Endothelial cell of umbilical vein (primary cell): ENCODE measurements around the gene GPRC5D. TPM values are rescaled to one million over a fixed set of nuclear protein-coding genes. Genes with fewer than 3 reads are reported as not detected.
A peak's percentile ranks its signal among the peaks of the same experiment; 100 is the strongest.

ENCODE experiments used
- BruUV-seq: library from RNA; stranded (reverse); fragments of 400-500 nt; replicated peaks from 2 replicates; lab custom pipeline; 2021; lab: Mats Ljungman, UMichigan
- CTCF ChIA-PET: fragments of 300-600, 350-600 bp; sonication (Branson Sonifier 250); formaldehyde crosslinking; loops from one replicate; lab custom pipeline; 2021; ENCODE audit warnings: antibody characterized with exemption, inconsistent platforms; lab: Charles Lee
- POLR2A ChIA-PET: fragments of 300-600, 350-600 bp; sonication (Branson Sonifier 250); formaldehyde crosslinking; loops from one replicate; lab custom pipeline; 2021; ENCODE audit warnings: antibody characterized with exemption, inconsistent platforms; lab: Charles Lee
- DNase-seq: peaks from one replicate; pipeline ENCODE4 v3.0.0-alpha.2; 2011; ENCODE audit warnings: low read depth, low spot score
- FAIRE-seq: peaks from 2 replicates; lab custom pipeline; 2011; peaks lifted over from hg19 to GRCh38; lab: Jason Lieb, UNC
- H2AFZ ChIP-seq: 2 replicates; pipeline ENCODE4 v1.6.0; 2012; ENCODE audit warnings: low read depth, low read length, control low read depth, inconsistent platforms
- H3K27ac ChIP-seq: 2 replicates; pipeline ENCODE4 v1.5.1; 2011; ENCODE audit warnings: low read depth, mild to moderate bottlenecking, control low read depth, low read length, moderate library complexity; ENCODE audit not compliant: insufficient read depth
- H3K27me3 ChIP-seq, 2 experiments: 2 replicates each; pipeline versions ENCODE4 v1.6.0 to v1.6.1; 2011; ENCODE audit warnings: low read length in 2 of 2, mixed read lengths in 1 of 2; ENCODE audit not compliant: control insufficient read depth in 2 of 2, insufficient read depth in 2 of 2
- H3K36me3 ChIP-seq, 2 experiments: 2 replicates in 1 of 2; 3 replicates in 1 of 2; pipeline ENCODE4 v1.5.1; 2011; ENCODE audit warnings: low read length in 2 of 2, mild to moderate bottlenecking in 1 of 2, moderate library complexity in 1 of 2; ENCODE audit not compliant: control insufficient read depth in 2 of 2, insufficient read depth in 2 of 2; ENCODE audit errors: extremely low read depth in 1 of 2
- H3K4me1 ChIP-seq: 3 replicates; pipeline ENCODE4 v1.5.1; 2011; ENCODE audit warnings: mild to moderate bottlenecking, low read length; ENCODE audit not compliant: control insufficient read depth, insufficient read depth; ENCODE audit errors: extremely low read depth
- H3K4me2 ChIP-seq: 2 replicates; pipeline ENCODE4 v1.6.1; 2011; ENCODE audit warnings: low read length, control low read depth, mixed read lengths; ENCODE audit not compliant: insufficient read depth
- H3K4me3 ChIP-seq, 3 experiments: fragments of 200-600 bp in 1 of 3; sonication (generic), shearing (Covaris generic) in 1 of 3; replicated peaks in 1 of 3; 2 replicates each; pipeline ENCODE4 v1.5.1; 2011 to 2016; ENCODE audit warnings: control low read depth in 3 of 3, low read length in 3 of 3, mild to moderate bottlenecking in 2 of 3, inconsistent platforms in 1 of 3, low read depth in 1 of 3, moderate library complexity in 1 of 3; ENCODE audit not compliant: insufficient read depth in 1 of 3
- H3K79me2 ChIP-seq: 2 replicates; pipeline ENCODE4 v1.6.0; 2012; ENCODE audit warnings: low read length, inconsistent platforms; ENCODE audit not compliant: control insufficient read depth, insufficient read depth
- H3K9ac ChIP-seq: replicated peaks from 2 replicates; pipeline ENCODE3; 2011; ENCODE audit warnings: low read length, control low read depth; ENCODE audit not compliant: insufficient read depth; ENCODE audit errors: extremely low read depth
- H3K9me1 ChIP-seq: replicated peaks from 3 replicates; pipeline ENCODE4 v1.6.0; 2011; ENCODE audit warnings: mild to moderate bottlenecking, low read length; ENCODE audit not compliant: control insufficient read depth, insufficient read depth; ENCODE audit errors: extremely low read depth
- H3K9me3 ChIP-seq: replicated peaks from 2 replicates; pipeline ENCODE4 v1.5.1; 2012; ENCODE audit warnings: low read length, inconsistent platforms; ENCODE audit not compliant: control insufficient read depth, insufficient read depth
- H4K20me1 ChIP-seq: replicated peaks from 2 replicates; pipeline ENCODE3; 2011; ENCODE audit warnings: mild to moderate bottlenecking, low read length; ENCODE audit not compliant: control insufficient read depth, insufficient read depth; ENCODE audit errors: extremely low read depth
- CTCF ChIP-seq, 2 donors: IDR thresholded peaks; 1 replicate in 1 of 2; 2 replicates in 1 of 2; pipeline ENCODE4 v1.5.1; 2011; ENCODE audit warnings: low read length in 2 of 2, mild to moderate bottlenecking in 2 of 2, moderate library complexity in 2 of 2, control low read depth in 1 of 2, inconsistent platforms in 1 of 2, low read depth in 1 of 2; ENCODE audit not compliant: insufficient read depth in 1 of 2; ENCODE audit errors: extremely low read depth in 1 of 2
- EZH2 ChIP-seq: IDR thresholded peaks from 2 replicates; pipeline ENCODE4 v1.6.1; 2012; ENCODE audit warnings: borderline replicate concordance, low read depth, mild to moderate bottlenecking, moderate library complexity, low read length, inconsistent platforms; ENCODE audit not compliant: severe bottlenecking
- FOS ChIP-seq: IDR thresholded peaks from 2 replicates; pipeline ENCODE4 v1.6.1; 2011; ENCODE audit warnings: mild to moderate bottlenecking, low read length, moderate library complexity, borderline replicate concordance; ENCODE audit not compliant: insufficient read depth
- GATA2 ChIP-seq: IDR thresholded peaks from 2 replicates; pipeline ENCODE4 v1.7.0; 2011; ENCODE audit warnings: low read depth, mild to moderate bottlenecking, moderate library complexity, mixed read lengths, low read length; ENCODE audit not compliant: insufficient read length, insufficient read depth
- JUN ChIP-seq: IDR thresholded peaks from 2 replicates; pipeline ENCODE4 v1.6.1; 2011; ENCODE audit warnings: borderline replicate concordance, low read depth; ENCODE audit not compliant: insufficient read length, insufficient read depth
- MAX ChIP-seq: IDR thresholded peaks from 2 replicates; pipeline ENCODE4 v1.6.1; 2011; ENCODE audit not compliant: insufficient read depth, insufficient read length
- MYC ChIP-seq: IDR thresholded peaks from one replicate; pipeline ENCODE4 v1.6.1; 2011; ENCODE audit warnings: mild to moderate bottlenecking, low read depth, low read length
- POLR2A ChIP-seq: IDR thresholded peaks from 2 replicates; pipeline ENCODE4 v1.6.1; 2012; ENCODE audit warnings: low read depth, mild to moderate bottlenecking, control low read depth, low read length
- POLR2AphosphoS5 ChIP-seq: IDR thresholded peaks from 2 replicates; pipeline ENCODE4 v1.6.1; 2012; ENCODE audit warnings: low read depth, mild to moderate bottlenecking, control low read depth, low read length, moderate library complexity; ENCODE audit not compliant: insufficient read depth
- dilution Hi-C: fragments of 300-500 bp; cut with MboI; formaldehyde crosslinking; loops from one replicate; pipeline ENCODE4 v1.15.0; 2019; ENCODE audit warnings: low sequenced_read_pairs; ENCODE audit not compliant: extremely low pct_ligation_motif_present
- intact Hi-C: fragments of 100-400 bp; cut with micrococcal nuclease; formaldehyde crosslinking; loops from one replicate; pipeline ENCODE4 v1.10.0; 2022
- polyA plus RNA-seq, 4 experiments: library from polyadenylated mRNA; depleted of rRNA in 3 of 4; stranded (reverse) in 3 of 4; unstranded in 1 of 4; fragments of >200 nt; gene quantifications; 2 replicates each; pipeline versions ENCODE4 v1.2.1 to v1.2.3, GENCODE V29; 2011 to 2012; ENCODE audit warnings: missing spikeins in 1 of 4
- total RNA-seq: library from RNA; stranded (reverse); gene quantifications from 2 replicates; pipeline ENCODE4 v1.2.3, GENCODE V29; 2021

GPRC5D gene
- total and polyA plus RNA-seq, 2 donors (not counting 3 experiments of a cell fraction or from before 2014, with no cell fraction given): not detected

- Histone ChIP-seq H3K4me1 (peaks cover 3% of the 10 kb centered on the region), H3K9me1 (no peaks in the 10 kb centered on the region), H3K4me2 (no peak overlapping the region), H3K9ac (no peak overlapping the region), H3K27ac (no peak overlapping the region), H3K79me2 (peaks cover 1% of the 10 kb centered on the region), H4K20me1 (no peaks in the 10 kb centered on the region), H3K36me3 (peaks cover 5 to 9% of the 10 kb centered on the region in 2 experiments), H3K4me3 (no peak overlapping the region), H3K9me3 (no peaks in the 10 kb centered on the region), H2AFZ (no peak overlapping the region), H3K27me3 (no peaks in the 10 kb centered on the region)
- POLR2A ChIA-PET: no interaction called here
- dilution Hi-C loops: loop anchor here (10.0 kb wide), 2 partner anchors 151 to 229 kb away; no protein-coding TSS in a partner anchor
- peak; percentile 42 for DNase-seq
- no peak for FAIRE-seq
- intact Hi-C loops: loop anchor here (1.0 kb wide), 1 partner anchor 248 kb away; no protein-coding TSS in a partner anchor
- BruUV-seq: no TSS peak
- TF ChIP-seq CTCF (IDR thresholded peaks at IDR 0.05; ENCODE audit: extremely low read depth in 1 of 2, insufficient read depth in 1 of 2, low read depth in 1 of 2, low read length in 2 of 2) (peak; percentile 52 to 74), POLR2A (no peak)
- CTCF ChIA-PET: interaction anchor here (0.7 to 11.7 kb wide), 20 partner anchors 9 to 263 kb away, joined by 3 to 159 read pairs (median 6); partner anchors contain the start of gene FAM234B
Measured at GRCh38 chr12:12985817-12986408, 33.9 kb upstream of the GPRC5D start.

- no peak for FAIRE-seq
- H3K9me1 ChIP-seq: no peaks in the 10 kb centered on the region
- H3K36me3 ChIP-seq: peaks cover 4 to 10% of the 10 kb centered on the region in 2 experiments
- H3K9ac ChIP-seq: no peak overlapping the region
- no peak overlapping the region for H2AFZ ChIP-seq
- H3K9me3 ChIP-seq: no peaks in the 10 kb centered on the region
- H3K4me2 ChIP-seq: no peak overlapping the region
- no peak for TF ChIP-seq GATA2
- no peak for TF ChIP-seq EZH2
- no peak for TF ChIP-seq POLR2A
- TF ChIP-seq CTCF (IDR thresholded peaks at IDR 0.05; ENCODE audit: extremely low read depth in 1 of 2, insufficient read depth in 1 of 2, low read depth in 1 of 2, low read length in 2 of 2): no peak
- TF ChIP-seq POLR2AphosphoS5: no peak
- TF ChIP-seq MAX: no peak
- TF ChIP-seq MYC: no peak
- TF ChIP-seq JUN: no peak
- no peak for TF ChIP-seq FOS
- DNase-seq: no peak
- peaks cover 16% of the 10 kb centered on the region for H3K4me1 ChIP-seq
- dilution Hi-C loops: loop anchor here (10.0 kb wide), 2 partner anchors 149 to 231 kb away; no protein-coding TSS in a partner anchor
- no TSS peak for BruUV-seq
- no peaks in the 10 kb centered on the region for H3K79me2 ChIP-seq
- CTCF ChIA-PET: interaction anchor here (0.6 to 11.7 kb wide), 29 partner anchors 10 to 268 kb away, joined by 3 to 159 read pairs (median 4); partner anchors contain the start of gene GPRC5A
- POLR2A ChIA-PET: no interaction called here
- H3K27ac ChIP-seq: no peak overlapping the region
- intact Hi-C loops: no loop called here
- no peak overlapping the region for H3K4me3 ChIP-seq
- no peaks in the 10 kb centered on the region for H4K20me1 ChIP-seq
- H3K27me3 ChIP-seq: no peaks in the 10 kb centered on the region
Measured at GRCh38 chr12:12984149-12984548, 32.2 kb upstream of the GPRC5D start.
